BLaER1 treated with 17β-estradiol and CSF1 and Interleukin-3, amounts not matched to agents 10 nM and 100 nM (cell line): ENCODE measurements around the gene TCP11L1.

ENCODE experiments used
- H3K27ac ChIP-seq, 11 experiments: shearing (Covaris generic); formaldehyde crosslinking; 2 replicates each; pipeline ENCODE4 v1.8.1; 2022
- H3K27me3 ChIP-seq, 11 experiments: shearing (Covaris generic); formaldehyde crosslinking; 2 replicates each; pipeline ENCODE4 v1.8.1; 2022
- H3K36me3 ChIP-seq, 11 experiments: shearing (Covaris generic); formaldehyde crosslinking; 2 replicates each; pipeline ENCODE4 v1.8.1; 2022
- H3K4me1 ChIP-seq, 10 experiments: shearing (Covaris generic); formaldehyde crosslinking; 2 replicates each; pipeline ENCODE4 v1.8.1; 2022
- H3K4me2 ChIP-seq, 11 experiments: shearing (Covaris generic); formaldehyde crosslinking; 2 replicates each; pipeline ENCODE4 v1.8.1; 2022
- H3K4me3 ChIP-seq, 10 experiments: shearing (Covaris generic); formaldehyde crosslinking; 2 replicates each; pipeline ENCODE4 v1.8.1; 2022
- H3K9ac ChIP-seq, 11 experiments: shearing (Covaris generic); formaldehyde crosslinking; 2 replicates each; pipeline ENCODE4 v1.8.1; 2022
- H3K9me3 ChIP-seq, 11 experiments: shearing (Covaris generic); formaldehyde crosslinking; replicated peaks in 1 of 11; 2 replicates each; pipeline ENCODE4 v1.8.1; 2022
- H4K20me1 ChIP-seq, 11 experiments: shearing (Covaris generic); formaldehyde crosslinking; 2 replicates each; pipeline ENCODE4 v1.8.1; 2022
- Cebpa-rat ChIP-seq, 11 experiments: shearing (Covaris generic); IDR thresholded peaks; 2 replicates each; pipeline ENCODE4 v1.8.1; 2022

TCP11L1 gene

DNA sequence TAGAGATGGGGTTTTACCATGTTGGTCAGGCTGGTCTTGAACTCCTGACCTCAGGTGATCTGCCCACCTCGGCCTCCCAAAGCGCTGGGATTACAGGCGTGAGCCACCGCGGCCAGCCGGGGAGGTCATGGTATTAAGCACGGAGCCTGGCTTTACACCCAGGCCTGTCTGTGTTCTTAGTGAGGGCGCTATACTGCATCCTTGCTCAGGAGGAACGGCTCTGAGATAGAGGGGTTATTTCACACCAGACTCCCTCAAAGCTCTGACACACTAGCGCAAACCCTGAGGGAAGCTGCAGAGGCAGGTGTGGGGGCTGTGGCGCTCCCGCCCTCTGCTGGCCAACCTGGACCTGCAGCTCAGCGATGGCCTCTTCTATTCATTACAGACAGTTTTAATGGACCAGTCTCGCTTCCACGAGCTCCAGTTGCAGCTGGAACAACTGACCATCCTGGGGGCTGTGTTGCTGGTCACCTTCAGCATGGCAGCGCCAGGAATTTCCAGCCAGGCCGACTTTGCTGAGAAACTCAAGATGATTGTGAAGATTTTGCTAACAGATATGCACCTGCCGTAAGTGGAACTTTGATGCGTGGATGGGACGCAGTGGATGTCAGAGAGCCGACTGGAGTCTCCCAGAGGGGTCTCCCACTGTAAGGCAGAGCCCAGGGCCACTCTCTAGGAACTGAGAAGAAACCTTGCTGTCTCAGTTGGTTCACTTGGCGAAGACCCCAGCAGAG is 26.2 kb downstream of the TCP11L1 start:
- Histone ChIP-seq H3K4me2 (peak overlapping the region in 3 of 11 experiments; percentile 77 to 91 (median 82); a peak in 6 of 22 replicates), H4K20me1 (peaks cover 0 to 31% (median 0%) of the 10 kb centered on the region in 11 experiments; a peak in 6 of 22 replicates), H3K9ac (no peak overlapping the region), H3K36me3 (peaks cover 62 to 86% (median 71%) of the 10 kb centered on the region in 11 experiments), H3K4me1 (peaks cover 17 to 54% (median 39%) of the 10 kb centered on the region in 10 experiments), H3K27ac (0 out of 22 replicates have a peak overlapping the region, but pooled peaks of 1 of the 11 experiments have one; percentile 87), H3K4me3 (no peak overlapping the region), H3K9me3 (no peaks in the 10 kb centered on the region), H3K27me3 (no peaks in the 10 kb centered on the region)
- no peak for TF ChIP-seq Cebpa-rat (IDR thresholded peaks at IDR 0.05)

DNA sequence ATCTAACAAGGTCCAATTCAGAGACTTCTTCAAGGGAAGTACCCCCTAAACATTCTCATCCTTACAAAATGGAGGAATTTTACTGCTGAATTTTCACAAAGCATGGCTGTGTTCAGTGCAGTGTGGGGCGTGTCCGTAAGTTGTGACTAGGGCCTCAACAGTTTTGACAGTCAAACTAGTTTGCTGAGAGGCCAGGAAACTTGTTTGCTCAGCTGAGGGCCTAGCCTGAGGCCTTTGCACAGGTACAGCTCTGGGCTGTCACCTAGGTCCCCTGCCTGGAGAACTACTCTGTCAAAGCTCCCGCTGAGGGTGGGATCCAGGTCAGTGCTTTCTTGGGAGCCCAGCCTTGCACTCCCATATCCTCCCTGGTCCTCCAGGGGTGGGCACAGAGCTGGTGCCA is 27.9 kb downstream of the TCP11L1 start:
- Histone ChIP-seq H4K20me1 (peaks cover 0 to 31% (median 0%) of the 10 kb centered on the region in 11 experiments; a peak in 7 of 22 replicates), H3K4me3 (no peak overlapping the region), H3K9me3 (no peaks in the 10 kb centered on the region), H3K4me1 (peaks cover 17 to 37% (median 29%) of the 10 kb centered on the region in 10 experiments), H3K27me3 (no peaks in the 10 kb centered on the region), H3K36me3 (peaks cover 62 to 89% (median 75%) of the 10 kb centered on the region in 11 experiments), H3K27ac (no peak overlapping the region; a peak in 1 of 22 replicates), H3K4me2 (no peak overlapping the region), H3K9ac (peak overlapping the region in 1 of 11 experiments; percentile 29; a peak in 2 of 22 replicates)
- TF ChIP-seq Cebpa-rat (IDR thresholded peaks at IDR 0.05): no peak

DNA sequence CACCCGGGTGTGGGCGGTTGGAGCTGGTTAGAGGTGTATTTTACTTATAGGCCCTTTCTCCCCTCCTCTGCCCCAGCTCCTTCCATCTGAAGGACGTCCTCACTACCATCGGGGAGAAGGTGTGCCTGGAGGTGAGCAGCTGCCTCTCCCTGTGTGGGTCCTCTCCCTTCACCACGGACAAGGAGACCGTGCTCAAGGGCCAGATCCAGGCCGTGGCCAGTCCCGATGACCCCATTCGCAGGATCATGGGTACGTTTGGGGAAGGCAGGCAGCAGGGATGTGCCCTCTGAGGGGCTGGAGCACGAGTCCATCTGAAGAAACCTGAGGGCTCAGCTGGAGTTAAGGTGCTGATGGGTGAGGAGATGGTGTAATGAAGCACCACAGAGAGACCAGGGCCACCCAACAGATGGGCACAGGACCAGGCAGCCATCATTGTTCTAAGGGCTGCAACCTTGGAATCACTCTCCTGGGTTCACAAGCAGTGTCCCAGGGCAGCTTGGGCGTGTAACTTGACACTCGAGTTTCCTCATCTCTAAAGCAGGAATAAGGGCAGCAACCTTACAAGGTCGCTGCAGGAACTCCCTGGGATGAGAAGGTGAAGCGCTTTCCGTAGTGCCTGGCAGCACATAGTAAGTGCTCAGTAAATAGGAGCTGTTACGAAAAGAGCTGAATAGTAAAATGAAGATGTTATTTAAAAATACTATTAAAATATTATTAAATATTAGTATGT is 29.4 kb downstream of the TCP11L1 start:
- Histone ChIP-seq H3K4me1 (peaks cover 10 to 23% (median 15%) of the 10 kb centered on the region in 10 experiments), H3K4me2 (no peak overlapping the region), H3K27ac (no peak overlapping the region), H3K9me3 (no peaks in the 10 kb centered on the region), H3K9ac (no peak overlapping the region), H4K20me1 (peaks cover 0 to 29% (median 0%) of the 10 kb centered on the region in 11 experiments; a peak in 8 of 22 replicates), H3K4me3 (no peak overlapping the region), H3K27me3 (no peaks in the 10 kb centered on the region), H3K36me3 (peaks cover 75 to 92% (median 85%) of the 10 kb centered on the region in 11 experiments)
- TF ChIP-seq Cebpa-rat (IDR thresholded peaks at IDR 0.05): no peak

DNA sequence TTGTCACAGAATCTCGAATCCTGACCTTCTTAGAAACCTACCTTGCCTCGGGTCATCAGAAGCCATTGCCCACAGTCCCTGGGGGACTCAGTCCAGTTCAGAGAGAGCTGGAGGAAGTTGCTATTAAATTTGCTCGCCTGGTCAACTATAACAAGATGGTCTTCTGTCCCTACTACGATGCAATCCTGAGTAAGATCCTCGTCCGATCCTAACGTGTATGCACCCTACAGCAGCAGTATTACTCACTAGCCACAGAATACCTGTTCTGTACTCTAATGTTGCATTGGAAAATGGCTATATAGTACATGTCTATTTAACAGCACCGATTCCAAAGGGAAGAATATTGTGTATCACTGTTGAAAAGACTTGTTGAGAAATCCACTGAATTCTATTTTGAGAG is 33.1 kb downstream of the TCP11L1 start:
- H3K9me3 ChIP-seq: peaks cover 0 to 10% (median 3%) of the 10 kb centered on the region in 11 experiments; a peak in 5 of 22 replicates
- H3K9ac ChIP-seq: no peak overlapping the region
- H3K36me3 ChIP-seq: peaks cover 82 to 100% (median 96%) of the 10 kb centered on the region in 11 experiments
- H3K4me3 ChIP-seq: no peak overlapping the region
- H3K4me1 ChIP-seq: no peaks in the 10 kb centered on the region
- no peak for TF ChIP-seq Cebpa-rat (IDR thresholded peaks at IDR 0.05)
- no peak overlapping the region for H3K27ac ChIP-seq
- peaks cover 0 to 2% (median 0%) of the 10 kb centered on the region in 11 experiments; a peak in 3 of 22 replicates for H4K20me1 ChIP-seq
- H3K27me3 ChIP-seq: no peaks in the 10 kb centered on the region
- H3K4me2 ChIP-seq: no peak overlapping the region

DNA sequence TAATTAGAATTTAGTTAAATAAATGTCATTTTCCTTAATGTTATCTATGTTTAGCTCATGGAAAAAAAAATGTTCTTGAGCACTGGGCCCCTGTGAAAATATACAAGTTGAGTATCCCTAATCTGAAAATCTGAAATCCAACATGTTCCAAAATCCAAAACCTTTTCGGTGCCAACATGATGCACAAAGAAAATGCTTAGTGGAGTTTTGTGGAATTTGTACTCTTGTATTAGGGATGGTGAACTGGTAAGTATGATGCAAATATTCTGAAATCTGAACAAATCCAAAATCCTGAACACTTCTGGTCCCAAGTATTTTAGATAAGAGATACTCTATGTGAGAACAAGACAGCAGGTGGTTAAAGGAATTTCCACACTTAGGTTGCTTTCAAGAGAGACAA is 44.5 kb downstream of the TCP11L1 start:
- Histone ChIP-seq H3K9me3 (no peaks in the 10 kb centered on the region), H3K4me1 (peaks cover 0 to 18% (median 0%) of the 10 kb centered on the region in 10 experiments; a peak in 6 of 20 replicates), H4K20me1 (no peaks in the 10 kb centered on the region; a peak in 1 of 22 replicates), H3K9ac (no peak overlapping the region), H3K4me2 (no peak overlapping the region), H3K27me3 (no peaks in the 10 kb centered on the region), H3K4me3 (no peak overlapping the region), H3K36me3 (peaks cover 82 to 100% (median 96%) of the 10 kb centered on the region in 11 experiments), H3K27ac (no peak overlapping the region)
- TF ChIP-seq Cebpa-rat (IDR thresholded peaks at IDR 0.05): no peak

DNA sequence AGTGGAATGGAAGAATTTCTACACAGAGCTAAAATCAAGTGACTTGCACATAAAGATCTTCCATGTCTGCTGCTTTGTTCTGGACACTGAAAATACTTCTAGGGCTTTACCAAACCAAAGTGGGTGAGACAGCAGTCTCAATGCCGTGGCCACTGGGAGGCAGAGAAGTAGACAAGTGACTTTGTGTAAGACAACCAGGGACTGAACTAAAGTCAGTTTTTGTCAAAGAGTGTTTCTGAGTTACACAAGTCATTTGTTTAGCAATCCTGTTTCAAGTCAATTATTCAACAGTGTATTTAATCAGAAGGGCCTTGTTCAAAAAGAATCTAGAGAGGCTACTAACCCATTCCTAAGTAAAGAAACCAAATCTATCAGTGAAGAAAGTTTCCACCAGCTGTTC is 46.6 kb downstream of the TCP11L1 start:
- Histone ChIP-seq H4K20me1 (no peaks in the 10 kb centered on the region; a peak in 1 of 22 replicates), H3K27ac (no peak overlapping the region), H3K9me3 (no peaks in the 10 kb centered on the region), H3K4me1 (peaks cover 0 to 18% (median 0%) of the 10 kb centered on the region in 10 experiments; a peak in 6 of 20 replicates), H3K27me3 (no peaks in the 10 kb centered on the region), H3K9ac (no peak overlapping the region), H3K4me2 (no peak overlapping the region), H3K36me3 (peaks cover 80 to 100% (median 95%) of the 10 kb centered on the region in 11 experiments), H3K4me3 (no peak overlapping the region)
- TF ChIP-seq Cebpa-rat (IDR thresholded peaks at IDR 0.05): no peak

DNA sequence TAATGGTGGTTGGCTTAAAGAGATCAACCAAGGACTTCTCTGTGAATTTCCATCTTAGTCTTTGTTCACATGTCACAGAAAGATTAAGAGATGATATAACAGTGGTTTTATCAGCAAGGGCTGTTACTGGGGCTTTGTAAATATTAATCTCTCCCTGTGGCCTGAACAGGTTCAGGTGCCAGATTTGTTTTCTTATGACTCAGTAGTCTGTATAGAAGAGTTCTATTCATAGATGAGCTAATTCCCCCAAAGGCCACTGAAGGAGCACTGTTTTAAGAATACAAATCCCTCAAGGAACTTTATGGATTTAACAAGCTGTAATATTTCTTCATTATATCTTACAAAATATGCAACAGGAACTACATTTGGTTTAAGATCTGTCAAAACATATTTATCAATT is 50.4 kb downstream of the TCP11L1 start:
- peaks cover 0 to 18% (median 0%) of the 10 kb centered on the region in 10 experiments; a peak in 6 of 20 replicates for H3K4me1 ChIP-seq
- peaks cover 67 to 99% (median 83%) of the 10 kb centered on the region in 11 experiments for H3K36me3 ChIP-seq
- no peak overlapping the region for H3K27ac ChIP-seq
- H3K27me3 ChIP-seq: no peaks in the 10 kb centered on the region
- H3K4me3 ChIP-seq: no peak overlapping the region
- H3K9ac ChIP-seq: no peak overlapping the region
- no peaks in the 10 kb centered on the region for H3K9me3 ChIP-seq
- no peak overlapping the region for H3K4me2 ChIP-seq
- no peaks in the 10 kb centered on the region; a peak in 1 of 22 replicates for H4K20me1 ChIP-seq
- no peak for TF ChIP-seq Cebpa-rat (IDR thresholded peaks at IDR 0.05)

DNA sequence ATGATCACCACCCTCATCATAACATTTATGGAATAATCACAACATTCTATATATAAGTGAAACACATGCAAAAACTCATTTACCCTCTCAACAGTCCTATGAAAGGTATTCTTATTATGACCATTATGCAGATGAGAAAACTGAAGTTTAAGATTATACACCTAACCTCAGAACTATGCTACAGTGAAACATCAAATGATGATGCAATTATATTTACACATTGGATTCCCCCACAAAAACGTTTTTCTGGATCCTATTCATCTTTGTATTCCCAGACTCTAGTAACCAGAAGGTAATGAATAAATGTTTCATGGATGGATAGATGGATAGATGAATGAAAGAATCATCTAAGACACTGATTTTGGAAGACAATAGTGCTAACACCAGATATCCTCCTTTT is 54.8 kb downstream of the TCP11L1 start:
- Histone ChIP-seq H3K27me3 (no peaks in the 10 kb centered on the region), H3K4me2 (no peak overlapping the region), H3K27ac (no peak overlapping the region), H3K4me1 (no peaks in the 10 kb centered on the region), H3K4me3 (no peak overlapping the region), H3K9me3 (no peaks in the 10 kb centered on the region), H3K9ac (no peak overlapping the region), H3K36me3 (peaks cover 59 to 99% (median 88%) of the 10 kb centered on the region in 11 experiments), H4K20me1 (no peaks in the 10 kb centered on the region)
- no peak for TF ChIP-seq Cebpa-rat (IDR thresholded peaks at IDR 0.05)

DNA sequence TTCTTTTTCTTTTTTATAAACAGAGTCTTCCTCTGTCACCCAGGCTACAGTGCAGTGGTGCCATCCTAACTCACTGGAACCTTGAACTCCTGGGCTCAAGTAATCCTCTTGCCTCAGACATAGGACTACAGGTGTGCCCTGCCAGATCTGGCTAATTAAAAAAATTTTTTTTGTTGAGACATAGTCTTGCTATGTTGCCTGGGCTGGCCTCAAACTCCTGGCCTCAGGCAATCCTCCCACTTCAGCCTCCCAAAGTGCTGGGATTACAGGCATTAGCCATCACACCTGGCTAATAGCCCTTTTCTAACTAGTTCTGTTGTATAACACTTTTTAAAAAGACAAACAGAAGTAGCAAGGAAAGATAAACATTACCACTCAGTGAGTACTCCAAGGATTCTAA is 64.5 kb downstream of the TCP11L1 start:
- TF ChIP-seq Cebpa-rat (IDR thresholded peaks at IDR 0.05): no peak
- H3K4me2 ChIP-seq: no peak overlapping the region
- no peaks in the 10 kb centered on the region for H3K27me3 ChIP-seq
- H4K20me1 ChIP-seq: no peaks in the 10 kb centered on the region
- H3K9ac ChIP-seq: no peak overlapping the region
- no peaks in the 10 kb centered on the region for H3K4me1 ChIP-seq
- peaks cover 65 to 90% (median 82%) of the 10 kb centered on the region in 11 experiments for H3K36me3 ChIP-seq
- no peaks in the 10 kb centered on the region for H3K9me3 ChIP-seq
- no peak overlapping the region for H3K4me3 ChIP-seq
- no peak overlapping the region for H3K27ac ChIP-seq
